Activated T-helper 1 cell treated with anti-CD3 and anti-CD28 coated beads, Interleukin-2, amount 50 U/mL, for 16 hours (primary cell): ENCODE data around the gene CSTPP1.
"Not testable (repeated sequence)": the region's sequence is repeated elsewhere in the genome, so short reads cannot be mapped to it uniquely, and the experiment has no call there.

ENCODE experiments used
- DNase-seq, 2 donors: peaks; one replicate each; pipeline ENCODE4 v3.0.0-alpha.2; 2020; ENCODE audit warnings: low read depth in 1 of 2, low spot score in 1 of 2

Gene CSTPP1

DNA sequence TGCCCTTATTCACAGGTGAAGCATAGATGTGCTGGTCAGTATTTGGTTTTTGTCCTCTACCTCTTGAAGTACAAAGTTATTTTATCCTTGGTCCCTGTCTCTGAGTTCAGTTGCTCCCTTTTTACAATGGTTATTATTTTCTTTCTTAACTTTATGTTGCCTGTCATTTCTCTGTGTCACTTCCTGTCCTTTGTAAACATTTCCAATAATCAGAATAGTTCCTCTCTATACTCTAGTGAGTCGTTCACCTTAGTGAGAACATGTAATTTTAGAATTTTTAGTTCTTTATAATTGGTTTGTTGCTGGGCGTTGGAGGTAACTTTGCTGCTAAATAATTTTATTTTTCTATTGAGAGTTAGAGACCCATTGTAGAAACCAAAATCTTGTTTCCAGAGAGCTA, 16.0 kb downstream of the CSTPP1 start:
- DNase-seq, result no peak

DNA sequence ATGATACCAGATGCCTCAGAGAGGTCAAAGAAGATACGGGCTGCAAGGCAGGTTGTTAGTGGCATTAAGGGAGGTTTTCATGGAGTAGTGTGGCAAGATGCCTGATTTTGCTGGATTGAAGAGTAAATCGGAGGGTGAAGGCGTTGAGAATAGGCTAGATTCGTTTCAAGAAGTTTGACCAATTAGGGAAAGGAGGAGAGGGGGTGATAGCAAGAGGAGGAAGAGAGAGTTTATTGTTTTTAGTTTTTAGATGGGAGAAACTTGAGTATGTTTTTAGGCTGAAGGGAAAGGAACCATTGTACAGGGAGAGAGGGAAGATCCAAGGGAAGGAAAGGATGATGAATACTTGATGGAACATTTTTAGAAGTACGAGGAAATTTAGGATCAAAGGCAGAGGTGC, 16.5 kb downstream of the CSTPP1 start:
- no peak for DNase-seq

DNA sequence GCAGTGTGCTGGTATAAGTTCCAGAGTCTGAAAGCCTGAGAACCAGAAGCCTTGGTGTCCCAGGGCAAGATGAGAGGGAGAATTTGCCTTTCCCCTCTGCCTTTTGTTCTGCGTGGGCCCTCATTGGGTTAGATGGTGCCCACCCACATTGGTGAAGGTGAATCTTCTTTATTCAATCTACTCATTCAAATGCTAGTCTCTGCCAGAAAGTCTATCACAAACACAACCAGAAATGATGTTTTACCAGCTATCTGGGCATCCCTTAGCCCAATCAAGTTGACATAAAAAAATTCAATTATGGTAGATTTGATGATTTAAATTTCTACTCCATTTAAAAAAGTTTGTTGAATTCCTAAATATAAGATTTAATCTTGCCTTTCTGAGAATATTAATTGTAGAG, 22.2 kb downstream of the CSTPP1 start:
- no peak for DNase-seq

- DNase-seq, result no peak
Observed at GRCh38 chr11:46961041-46961440, 24.5 kb downstream of the CSTPP1 start.

DNA sequence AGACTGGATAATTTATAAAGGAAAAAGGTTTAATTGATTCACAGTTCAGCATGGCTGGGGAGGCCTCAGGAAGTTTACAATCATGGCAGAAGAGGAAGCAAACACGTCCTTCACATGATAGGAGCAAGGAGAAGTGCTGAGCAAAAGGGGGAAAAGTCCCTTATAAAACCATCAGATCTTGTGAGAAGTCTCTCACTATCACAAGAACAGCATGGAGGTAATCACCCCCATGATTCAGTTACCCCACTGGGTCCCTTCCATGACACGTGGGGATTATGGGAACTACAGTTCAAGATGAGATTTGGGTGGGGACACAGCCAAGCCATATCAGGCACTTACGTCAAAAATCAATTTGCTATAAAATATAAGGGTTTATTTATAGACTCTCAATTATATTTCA, 25.3 kb downstream of the CSTPP1 start:
- not testable (repeated sequence) for DNase-seq

DNA sequence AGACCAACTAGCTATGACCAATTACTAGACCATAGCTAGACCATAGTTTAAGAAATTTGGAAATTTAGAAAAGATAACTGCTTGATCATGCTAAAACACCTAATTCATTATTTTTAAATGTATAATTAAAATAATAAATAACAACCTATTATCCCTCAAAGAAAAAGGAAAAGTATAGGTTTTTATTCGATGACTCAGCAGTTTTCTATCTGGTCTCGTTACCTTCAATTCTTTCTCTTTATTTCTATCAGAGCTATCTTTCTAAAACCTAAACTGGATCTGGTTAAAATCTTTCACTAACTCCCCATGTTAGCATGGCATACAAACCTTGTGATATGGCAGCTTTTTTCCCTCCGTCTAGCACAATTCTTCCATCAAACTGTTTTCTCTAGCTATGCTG, 27.3 kb downstream of the CSTPP1 start:
- no peak for DNase-seq

DNA sequence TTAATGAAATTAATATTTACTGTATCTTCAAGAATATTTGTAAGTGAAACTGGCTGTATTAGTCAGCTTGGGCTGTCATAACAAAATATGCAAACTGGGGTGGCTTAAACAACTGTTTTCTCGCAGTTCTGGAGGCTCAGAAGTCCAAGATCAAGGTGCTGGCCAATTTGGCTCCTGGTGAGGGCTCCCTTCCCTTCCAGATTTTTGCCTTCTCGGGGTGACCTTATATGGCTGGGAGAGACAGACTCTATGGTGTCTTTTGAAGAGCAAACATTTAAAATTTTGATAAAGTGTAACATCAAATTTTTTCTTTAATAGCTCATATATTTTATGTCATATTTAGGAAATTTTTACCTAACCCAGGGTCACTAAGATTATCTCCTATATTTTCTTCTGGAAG, 30.2 kb downstream of the CSTPP1 start:
- no peak for DNase-seq

DNA sequence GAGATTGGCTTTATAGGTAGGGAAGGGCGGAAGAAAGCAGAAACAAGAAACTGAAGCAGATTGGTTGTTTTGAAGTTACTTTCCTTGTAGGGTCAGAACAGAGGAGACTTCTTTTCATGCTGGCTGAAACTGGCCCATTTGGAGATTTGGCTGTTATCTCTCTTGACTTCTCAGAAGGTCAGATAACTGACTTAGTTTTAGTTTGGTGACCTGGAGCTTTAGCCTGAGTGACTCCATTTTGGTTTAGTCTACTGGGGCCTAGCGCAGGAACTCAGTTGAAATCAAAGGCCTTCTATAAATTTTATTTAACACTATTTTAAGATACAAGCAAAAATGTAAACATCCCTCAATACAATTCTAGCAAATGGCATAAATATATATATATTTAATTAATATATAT, 31.4 kb downstream of the CSTPP1 start:
- DNase-seq, result no peak

DNA sequence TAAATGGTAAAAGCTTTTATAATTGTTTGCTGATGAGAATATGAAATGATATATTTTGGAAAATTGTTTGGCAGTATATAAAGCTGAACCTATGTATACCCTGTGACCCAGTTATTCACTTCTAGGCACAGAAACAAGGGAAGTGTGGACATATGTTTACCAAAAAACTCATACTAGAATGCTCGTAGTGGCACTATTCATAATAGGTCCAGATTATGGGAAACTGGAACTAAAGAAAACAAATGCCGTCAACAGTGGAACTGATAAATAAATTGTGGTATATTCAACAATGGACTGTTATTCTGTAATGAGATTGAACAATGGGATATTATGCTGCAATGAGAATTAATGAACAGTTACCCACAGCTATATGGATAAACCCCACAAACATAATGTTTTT, 32.8 kb downstream of the CSTPP1 start:
- no peak for DNase-seq

- DNase-seq, result no peak
Observed at GRCh38 chr11:46970913-46971625, 34.5 kb downstream of the CSTPP1 start.

GRCh38 chr11:46972343-46972742, 35.8 kb downstream of the CSTPP1 start:
- no peak for DNase-seq

DNA sequence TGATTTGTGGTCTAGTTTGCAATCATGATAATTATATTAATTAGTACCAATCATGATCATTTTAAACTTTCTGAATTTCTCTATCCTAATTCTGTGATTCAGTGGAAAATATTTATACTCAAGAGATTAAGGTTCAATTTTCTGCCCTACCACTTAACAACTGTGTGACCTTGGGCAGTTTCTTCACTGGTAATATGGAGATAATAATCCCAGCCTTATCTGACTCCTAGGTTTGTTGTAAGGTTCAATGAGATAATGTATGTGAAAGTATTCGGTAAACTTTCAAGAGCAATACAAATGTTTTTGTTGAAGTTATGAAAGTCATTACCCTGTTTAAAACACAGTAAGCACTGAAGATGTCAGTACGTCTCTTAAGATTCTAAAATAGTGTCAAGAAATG, 36.3 kb downstream of the CSTPP1 start:
- DNase-seq, result no peak

DNA sequence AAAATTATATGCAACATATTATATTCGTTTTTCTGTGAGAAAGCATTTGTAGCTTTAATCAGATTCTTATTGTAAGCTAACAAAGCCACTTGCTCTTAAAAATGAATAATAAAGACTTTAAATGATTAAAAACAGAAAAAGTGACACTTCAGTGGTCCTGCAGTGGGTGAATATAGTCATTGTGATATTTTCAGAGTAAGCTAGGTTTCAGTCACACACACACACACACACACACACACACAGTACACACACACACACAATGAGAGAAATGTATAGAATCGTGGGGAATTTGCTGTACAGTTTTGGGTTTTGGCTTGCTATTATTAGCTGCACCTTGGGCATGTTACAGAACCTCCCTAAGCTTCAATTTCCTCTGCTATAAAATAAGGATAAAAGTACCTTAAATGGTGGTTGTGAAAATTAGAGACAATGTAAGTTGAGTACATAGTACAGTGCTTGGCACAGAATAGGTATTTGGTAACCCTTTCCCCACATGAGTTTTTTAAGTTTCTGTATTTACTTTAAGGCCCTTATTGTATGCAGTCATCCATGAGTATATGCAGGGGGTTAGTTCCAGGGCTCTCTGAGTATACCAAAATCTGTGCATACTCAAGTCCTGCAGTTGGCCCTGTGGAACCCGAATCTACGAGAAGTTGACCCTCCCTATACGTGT, 39.8 kb downstream of the CSTPP1 start:
- DNase-seq, result no peak

- no peak for DNase-seq
Observed at GRCh38 chr11:46977038-46977813, 40.7 kb downstream of the CSTPP1 start.

GRCh38 chr11:46978005-46978491, 41.5 kb downstream of the CSTPP1 start:
- no peak for DNase-seq

DNA sequence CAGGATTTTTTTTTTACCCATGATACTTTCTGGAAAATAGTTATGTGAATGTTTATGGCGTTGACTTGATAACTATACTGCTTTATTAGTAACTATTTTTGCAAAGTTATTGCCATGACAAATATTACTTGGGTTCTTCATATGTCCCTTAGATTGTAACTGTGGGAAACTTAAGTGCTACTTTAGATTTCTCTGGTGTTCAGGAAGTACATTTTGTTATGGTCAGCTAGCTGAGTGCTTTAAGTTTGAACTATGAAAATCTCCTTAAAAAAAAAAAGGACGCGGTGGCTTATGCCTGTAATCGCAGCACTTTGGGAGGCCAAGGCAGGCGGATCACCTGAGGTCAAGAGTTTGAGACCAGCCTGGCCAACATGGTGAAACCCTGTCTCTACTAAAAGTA, 42.8 kb downstream of the CSTPP1 start:
- no peak for DNase-seq

DNA sequence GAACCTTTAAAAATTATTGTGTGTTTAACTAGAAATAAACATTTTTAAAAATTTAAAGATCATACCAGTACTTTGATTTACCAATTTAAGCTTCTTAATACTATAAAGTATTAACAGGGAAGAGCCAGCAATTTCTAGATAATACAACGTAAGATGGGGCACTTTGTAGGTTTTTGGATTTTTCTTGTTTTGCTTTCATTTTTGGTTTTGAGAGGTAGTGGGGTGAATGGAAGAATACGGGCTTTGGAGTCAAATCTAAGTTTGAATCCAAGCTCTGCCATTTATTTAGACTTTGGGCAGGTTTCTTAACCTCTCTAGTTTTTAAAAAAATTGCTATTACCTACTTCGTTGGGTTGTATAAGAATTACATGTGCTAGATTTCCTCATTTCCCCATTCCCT, 44.9 kb downstream of the CSTPP1 start:
- no peak for DNase-seq

GRCh38 chr11:46982797-46983452, 46.4 kb downstream of the CSTPP1 start:
- no peak for DNase-seq

GRCh38 chr11:46983598-46983997, 47.0 kb downstream of the CSTPP1 start:
- no peak for DNase-seq

- no peak for DNase-seq
Observed at GRCh38 chr11:46984548-46984947, 48.0 kb downstream of the CSTPP1 start.

GRCh38 chr11:46984987-46985386, 48.4 kb downstream of the CSTPP1 start:
- DNase-seq, result no peak

DNA sequence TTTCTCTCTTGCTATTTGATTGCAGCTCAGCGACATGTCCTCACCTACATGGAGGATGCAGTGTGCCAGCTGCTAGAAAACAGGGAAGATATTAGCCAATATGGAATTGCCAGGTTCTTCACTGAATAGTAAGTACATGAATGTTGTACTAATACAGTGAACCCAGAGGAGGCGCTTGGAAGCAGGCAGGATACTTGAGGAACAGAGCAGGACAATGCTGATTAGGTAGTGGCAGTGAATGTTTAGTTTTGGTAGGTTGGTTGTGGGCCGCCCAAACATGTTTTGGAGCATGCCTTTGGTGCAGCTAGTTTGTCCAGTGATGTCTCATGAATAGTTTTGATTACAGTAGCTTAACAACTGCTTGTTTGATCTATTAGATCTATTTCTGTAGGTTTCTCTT, 50.6 kb downstream of the CSTPP1 start:
- DNase-seq, result no peak
